HTR-8/SVneo (cell line): Measurements from ENCODE around the gene TTPAL.

ENCODE experiments used
- DNase-seq: peaks from one replicate; pipeline ENCODE4 v3.0.0; 2011; ENCODE audit warnings: low spot score, mixed read lengths; ENCODE audit not compliant: insufficient read length
- FAIRE-seq: peaks from 2 replicates; lab custom pipeline; 2011; peaks lifted over from hg19 to GRCh38; lab: Jason Lieb, UNC

The TTPAL gene

DNA sequence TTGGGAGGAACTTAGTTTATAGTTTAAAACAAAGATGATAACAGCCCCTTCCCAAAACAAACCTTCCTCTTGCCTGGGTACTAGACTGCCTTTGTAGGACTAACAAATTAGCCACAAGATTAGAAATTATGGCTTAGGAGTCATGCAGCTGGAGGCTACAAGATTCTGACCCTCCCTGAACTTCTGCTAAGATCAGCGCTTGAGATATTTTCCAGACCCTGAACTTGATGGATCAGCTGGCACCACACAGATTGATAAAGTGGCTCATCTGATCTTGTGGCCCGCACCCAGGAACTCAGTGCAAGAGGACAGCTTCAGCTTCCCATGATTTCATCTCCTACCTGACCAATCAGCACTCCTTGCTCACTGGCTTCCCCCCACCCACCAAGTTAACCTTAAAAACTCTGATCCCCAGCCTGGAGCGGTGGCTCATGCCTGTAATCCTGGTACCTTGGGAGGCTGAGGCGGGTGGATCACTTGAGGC is 52.1 kb downstream of the TTPAL start:
- no peak for FAIRE-seq
- no peak for DNase-seq

DNA sequence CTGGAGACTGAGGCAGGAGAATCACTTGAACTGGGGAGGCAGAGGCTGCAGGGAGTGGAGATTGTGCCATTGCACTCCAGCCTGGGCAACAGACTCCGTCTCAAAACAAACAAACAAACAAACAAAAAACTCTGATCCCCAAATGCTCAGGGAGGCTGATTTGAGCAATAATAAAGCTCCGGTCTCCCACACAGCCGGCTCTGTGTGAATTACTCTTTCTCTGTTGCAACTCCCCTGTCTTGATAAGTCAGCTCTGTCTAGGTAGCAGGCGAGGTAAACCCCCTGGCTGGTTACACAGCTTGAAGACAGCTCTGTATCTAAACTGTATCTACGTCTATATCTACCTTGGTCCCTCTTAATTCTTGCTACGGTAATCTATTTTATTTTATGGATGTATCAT is 52.6 kb downstream of the TTPAL start:
- FAIRE-seq (no peak), DNase-seq (no peak)

- DNase-seq (no peak), FAIRE-seq (no peak)
Measured at GRCh38 chr20:44532259-44532980, 56.7 kb downstream of the TTPAL start.

DNA sequence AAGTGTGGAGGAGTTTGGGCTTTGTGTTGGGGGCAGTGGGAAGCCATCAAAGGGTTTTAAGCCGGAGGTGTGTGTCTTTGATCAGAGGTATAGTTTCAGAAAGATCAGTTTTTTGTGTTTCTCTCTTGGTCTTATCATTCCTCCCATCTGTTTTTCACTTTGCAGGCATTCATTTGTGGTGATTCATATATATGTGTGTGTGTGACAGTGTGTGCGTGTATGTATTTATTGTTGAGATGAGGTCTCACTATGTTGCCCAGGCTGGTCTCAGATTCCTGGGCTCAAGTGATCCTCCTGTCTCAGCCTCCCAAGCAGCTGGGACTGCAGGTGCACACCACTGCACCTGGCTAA is 57.3 kb downstream of the TTPAL start:
- DNase-seq (no peak), FAIRE-seq (peak; percentile 93)

DNA sequence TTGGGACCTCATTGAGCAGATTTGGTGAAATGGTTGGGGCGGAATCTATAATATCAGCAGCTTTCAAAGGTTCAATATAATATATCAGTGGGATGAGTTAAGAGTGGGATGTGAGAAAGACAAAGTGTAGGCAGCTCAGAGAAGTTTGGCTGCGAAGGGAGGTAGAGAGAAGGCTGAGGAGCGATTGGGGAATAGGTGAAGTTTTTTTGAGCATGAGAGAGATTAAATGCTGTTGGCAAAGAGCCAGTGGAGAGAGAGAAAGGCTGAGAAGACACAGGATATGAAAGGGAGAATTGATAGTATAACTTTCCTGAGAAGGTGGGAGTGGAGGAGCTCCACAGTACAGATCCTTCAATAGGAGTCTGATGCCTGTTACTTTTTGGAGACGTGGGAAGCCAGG is 58.3 kb downstream of the TTPAL start:
- no peak for DNase-seq
- no peak for FAIRE-seq

- FAIRE-seq, result peak; percentile 69
Measured at GRCh38 chr20:44536175-44536574, 60.5 kb downstream of the TTPAL start.

GRCh38 chr20:44537993-44538392 is 62.3 kb downstream of the TTPAL start:
- DNase-seq (no peak), FAIRE-seq (peak; percentile 13)

More at GRCh38 chr20:44536175-44536574, 60.5 kb downstream of the TTPAL start:
- DNase-seq, result no peak

DNA sequence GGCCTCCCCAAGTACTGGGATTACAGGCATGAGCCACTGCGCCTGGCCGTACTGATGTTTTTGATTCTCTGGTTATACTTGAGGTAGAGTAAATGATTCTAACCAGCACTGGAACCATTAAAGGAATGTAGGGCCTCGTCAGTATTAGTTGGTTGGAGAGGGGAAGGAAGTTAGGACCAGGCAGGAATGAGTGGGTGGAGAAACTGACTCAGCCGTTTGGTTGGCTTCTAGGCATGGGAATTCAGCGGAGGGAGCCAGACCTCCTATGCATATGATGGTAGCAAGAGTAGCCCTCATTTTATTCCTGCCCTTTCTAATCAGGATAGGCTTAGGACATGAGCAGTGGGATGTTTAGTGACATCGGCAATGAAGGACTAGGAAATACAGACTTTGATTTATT is 65.2 kb downstream of the TTPAL start:
- peak; percentile 80 for DNase-seq
- FAIRE-seq, result peak; percentile 98

DNA sequence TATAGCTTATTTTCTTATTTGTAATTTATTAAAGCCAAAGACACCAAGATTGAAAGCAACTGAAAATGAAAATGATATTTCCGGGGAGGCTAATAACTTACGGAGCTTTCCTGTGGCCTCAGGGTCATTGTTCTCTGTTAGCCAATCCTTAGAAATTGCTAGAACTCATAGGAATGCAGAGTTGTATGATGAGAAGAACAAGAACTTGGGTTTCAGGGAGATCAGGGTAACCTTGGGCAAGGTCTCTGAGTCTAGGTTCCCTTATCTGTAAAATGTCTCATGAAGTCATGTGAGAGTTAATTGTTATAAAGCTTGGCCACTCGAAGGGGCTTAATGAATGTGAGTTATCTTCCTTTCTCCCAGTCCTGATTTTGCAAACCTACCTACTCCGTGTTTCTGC is 66.3 kb downstream of the TTPAL start:
- DNase-seq, result no peak
- peak; percentile 9 for FAIRE-seq

DNA sequence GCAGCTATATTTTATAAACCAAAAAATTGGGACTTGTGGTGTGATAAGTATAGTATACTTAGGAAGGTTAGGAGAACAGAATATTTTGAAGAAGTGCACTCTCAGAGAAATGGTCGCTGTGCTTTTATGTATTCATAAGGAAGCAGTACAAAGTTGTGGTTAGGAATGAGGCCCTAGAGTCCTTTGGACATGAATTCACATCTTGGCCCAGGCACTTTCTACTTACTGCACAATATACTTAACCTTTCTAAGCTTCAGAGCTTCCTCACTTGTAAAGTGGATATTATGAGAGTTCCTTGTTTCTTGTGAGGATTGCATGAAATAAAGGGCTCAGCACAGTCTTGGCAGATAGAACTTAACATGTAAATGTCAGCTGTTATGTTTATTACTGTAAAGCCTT is 67.2 kb downstream of the TTPAL start:
- FAIRE-seq (no peak), DNase-seq (no peak)

- FAIRE-seq (peak; percentile 31), DNase-seq (no peak)
Measured at GRCh38 chr20:44543358-44543757, 67.7 kb downstream of the TTPAL start.
